ENCODE results near the gene LRR1. TPM values are rescaled to one million over a fixed set of nuclear protein-coding genes. Genes with fewer than 3 reads are reported as not detected.
"Not testable (repeated sequence)": the region's sequence is repeated elsewhere in the genome, so short reads cannot be mapped to it uniquely, and the experiment has no call there.

The LRR1 gene
- total RNA-seq, 4 donors from 2014 or later, result 5.2 to 8.9 (median 6.9) TPM

DNA sequence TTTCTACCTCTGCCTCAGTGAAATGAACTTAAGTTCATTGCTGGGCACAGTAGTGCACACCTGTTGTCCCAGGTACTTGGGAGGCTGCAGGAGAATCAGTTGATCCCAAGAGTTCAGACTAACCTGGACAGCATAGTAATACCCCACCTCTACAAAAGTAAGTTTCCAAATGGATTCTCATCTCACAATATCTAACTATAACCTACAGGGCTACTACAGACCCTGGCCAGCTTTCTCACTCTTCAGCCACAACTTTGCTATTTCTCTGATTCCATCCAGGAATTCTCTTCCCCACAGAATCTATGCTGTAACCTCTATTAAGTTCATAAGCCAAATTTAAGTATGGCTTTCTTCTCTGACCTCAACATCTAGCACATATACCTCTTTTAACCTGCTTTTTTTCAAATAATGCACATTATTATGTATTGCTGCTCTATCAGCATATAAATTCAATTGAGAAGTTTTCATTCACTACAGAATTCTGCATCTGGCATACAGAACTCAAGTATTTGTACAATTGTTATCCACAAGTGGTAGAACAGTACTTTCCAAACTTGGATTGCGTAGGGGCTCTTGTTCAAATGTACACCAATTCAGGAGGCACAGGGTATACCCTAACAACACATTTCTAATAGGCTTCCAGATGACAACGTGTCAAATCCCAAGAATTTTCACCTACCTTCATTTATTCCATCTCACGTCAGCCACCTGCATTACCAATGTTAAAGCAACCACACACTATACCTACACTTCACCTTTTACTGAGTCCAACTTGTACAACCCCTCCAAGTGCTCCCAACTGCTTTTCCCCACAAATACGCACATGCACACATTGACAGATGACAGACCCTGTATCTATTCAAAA, 16.4 kb upstream of the LRR1 start:
- Histone ChIP-seq H3K9me3 (no peaks in the 10 kb centered on the region), H3K36me3 (peaks cover 8 to 21% of the 10 kb centered on the region in 2 donors), H3K4me1 (peaks cover 13 to 15% of the 10 kb centered on the region in 2 donors), H3K4me3 (replicated peaks in 1 of 3) (no peak overlapping the region), H3K27me3 (no peaks in the 10 kb centered on the region), H3K27ac (no peak overlapping the region)
- 95 to 98% methylated on average over 4 of the region's 4 CpGs for WGBS, 2 donors
- TF ChIP-seq, protein P1, sequence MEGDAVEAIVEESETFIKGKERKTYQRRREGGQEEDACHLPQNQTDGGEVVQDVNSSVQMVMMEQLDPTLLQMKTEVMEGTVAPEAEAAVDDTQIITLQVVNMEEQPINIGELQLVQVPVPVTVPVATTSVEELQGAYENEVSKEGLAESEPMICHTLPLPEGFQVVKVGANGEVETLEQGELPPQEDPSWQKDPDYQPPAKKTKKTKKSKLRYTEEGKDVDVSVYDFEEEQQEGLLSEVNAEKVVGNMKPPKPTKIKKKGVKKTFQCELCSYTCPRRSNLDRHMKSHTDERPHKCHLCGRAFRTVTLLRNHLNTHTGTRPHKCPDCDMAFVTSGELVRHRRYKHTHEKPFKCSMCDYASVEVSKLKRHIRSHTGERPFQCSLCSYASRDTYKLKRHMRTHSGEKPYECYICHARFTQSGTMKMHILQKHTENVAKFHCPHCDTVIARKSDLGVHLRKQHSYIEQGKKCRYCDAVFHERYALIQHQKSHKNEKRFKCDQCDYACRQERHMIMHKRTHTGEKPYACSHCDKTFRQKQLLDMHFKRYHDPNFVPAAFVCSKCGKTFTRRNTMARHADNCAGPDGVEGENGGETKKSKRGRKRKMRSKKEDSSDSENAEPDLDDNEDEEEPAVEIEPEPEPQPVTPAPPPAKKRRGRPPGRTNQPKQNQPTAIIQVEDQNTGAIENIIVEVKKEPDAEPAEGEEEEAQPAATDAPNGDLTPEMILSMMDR (IDR thresholded peaks at IDR 0.05), result no peak
- no peak for TF ChIP-seq POLR2A (IDR thresholded peaks at IDR 0.05)
- intact Hi-C loops (cut with DNase I), result no loop called here
- DNase-seq, result no peak

DNA sequence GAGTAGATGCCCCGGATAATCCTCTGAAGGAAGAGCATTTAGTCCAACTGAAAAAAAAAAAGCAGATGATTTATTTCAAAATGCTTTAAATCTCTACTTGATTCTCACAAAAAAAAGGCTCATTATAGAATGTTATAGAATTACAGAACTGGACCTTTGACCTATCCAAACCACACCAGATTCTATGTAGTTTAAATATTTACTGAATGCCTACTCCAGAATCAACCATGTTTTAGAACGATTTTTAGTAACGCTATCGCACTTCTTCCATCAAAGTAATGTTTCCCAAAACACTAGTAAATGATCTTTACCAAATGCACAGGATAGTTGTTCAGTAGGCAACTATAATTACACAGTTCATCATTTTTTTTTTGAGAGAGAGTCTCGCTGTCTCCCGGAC, 15.1 kb upstream of the LRR1 start:
- H3K4me3 ChIP-seq (replicated peaks in 1 of 3), result no peak overlapping the region
- no peak for DNase-seq
- peaks cover 8 to 17% of the 10 kb centered on the region in 2 donors for H3K36me3 ChIP-seq
- 91 to 92% methylated on average over 6 of the region's 6 CpGs for WGBS, 2 donors
- H3K27ac ChIP-seq, result no peak overlapping the region
- intact Hi-C loops (cut with DNase I), result no loop called here
- no peaks in the 10 kb centered on the region for H3K9me3 ChIP-seq
- H3K4me1 ChIP-seq, result peaks cover 13 to 15% of the 10 kb centered on the region in 2 donors
- TF ChIP-seq, protein P1 (IDR thresholded peaks at IDR 0.05), result no peak
- TF ChIP-seq POLR2A (IDR thresholded peaks at IDR 0.05), result no peak
- no peaks in the 10 kb centered on the region for H3K27me3 ChIP-seq

DNA sequence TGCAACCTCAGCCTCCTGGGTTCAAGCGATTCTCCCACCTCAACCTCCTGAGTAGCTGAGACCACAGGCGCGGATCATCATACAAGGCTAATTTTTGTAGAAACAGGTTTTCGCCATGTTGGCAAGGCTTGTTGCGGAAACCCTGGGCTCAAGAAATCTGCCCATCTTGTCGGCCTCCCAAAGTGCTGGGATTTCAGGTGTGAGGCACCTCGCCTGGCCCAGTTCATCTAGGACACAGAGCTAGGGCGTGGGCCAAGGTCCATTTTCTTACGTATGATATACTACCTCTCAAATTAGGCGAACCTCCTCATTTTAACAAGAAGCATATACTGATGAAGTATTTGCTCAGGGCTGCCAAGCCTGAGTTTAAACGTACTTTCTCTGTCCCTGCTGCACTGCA, 14.7 kb upstream of the LRR1 start:
- peaks cover 8 to 17% of the 10 kb centered on the region in 2 donors for H3K36me3 ChIP-seq
- H3K4me3 ChIP-seq (replicated peaks in 1 of 3), result no peak overlapping the region
- H3K9me3 ChIP-seq, result no peaks in the 10 kb centered on the region
- H3K27me3 ChIP-seq, result no peaks in the 10 kb centered on the region
- WGBS, 2 donors, result 92 to 95% methylated on average over 11 of the region's 11 CpGs
- no peak overlapping the region for H3K27ac ChIP-seq
- H3K4me1 ChIP-seq, result peaks cover 13 to 15% of the 10 kb centered on the region in 2 donors
- intact Hi-C loops (cut with DNase I), result no loop called here
- DNase-seq, result no peak
- TF ChIP-seq POLR2A (IDR thresholded peaks at IDR 0.05), result no peak
- TF ChIP-seq, protein P1 (IDR thresholded peaks at IDR 0.05), result no peak

DNA sequence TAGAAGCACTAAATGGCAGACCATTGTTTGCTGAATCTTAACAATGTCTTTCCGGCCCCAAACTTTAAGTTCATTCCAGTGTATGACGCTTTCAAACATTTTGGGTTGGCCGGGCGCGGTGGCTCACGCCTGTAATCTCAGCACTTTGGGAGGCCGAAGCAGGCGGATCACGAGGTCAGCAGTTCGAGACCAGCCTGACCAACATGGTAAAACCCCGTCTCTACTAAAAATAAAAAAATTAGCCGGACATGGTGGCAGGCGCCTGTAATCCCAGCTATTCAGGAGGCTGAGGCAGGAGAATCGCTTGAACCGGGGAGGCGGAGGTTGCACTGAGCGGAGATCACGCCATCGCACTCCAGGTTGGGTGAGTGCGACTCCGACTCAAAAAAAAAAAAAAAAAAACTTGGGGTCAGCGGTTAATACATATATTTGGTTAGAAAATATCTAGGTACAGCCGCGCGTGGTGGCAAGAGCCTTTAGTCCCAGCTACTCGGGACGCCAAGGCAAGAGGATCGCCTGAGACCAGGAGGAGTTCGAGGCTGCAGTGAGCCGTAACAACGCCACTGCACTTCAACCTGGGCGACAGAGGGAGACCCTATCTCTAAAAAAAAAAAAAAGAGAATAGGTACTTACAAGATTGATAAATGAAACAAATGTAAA, 13.6 kb upstream of the LRR1 start:
- DNase-seq; H3K9me3 ChIP-seq; H3K27me3 ChIP-seq; intact Hi-C loops (cut with DNase I): not testable (repeated sequence)
- peak overlapping the region in 1 of 3 donors; percentile 94 for H3K27ac ChIP-seq
- peak overlapping the region; percentile 37 to 81 (median 76) for H3K4me3 ChIP-seq (replicated peaks in 1 of 3)
- peaks cover 8 to 17% of the 10 kb centered on the region in 2 donors for H3K36me3 ChIP-seq
- 14 to 17% methylated on average over 32 of the region's 32 CpGs for WGBS, 2 donors
- peaks cover 13 to 15% of the 10 kb centered on the region in 2 donors for H3K4me1 ChIP-seq

DNA sequence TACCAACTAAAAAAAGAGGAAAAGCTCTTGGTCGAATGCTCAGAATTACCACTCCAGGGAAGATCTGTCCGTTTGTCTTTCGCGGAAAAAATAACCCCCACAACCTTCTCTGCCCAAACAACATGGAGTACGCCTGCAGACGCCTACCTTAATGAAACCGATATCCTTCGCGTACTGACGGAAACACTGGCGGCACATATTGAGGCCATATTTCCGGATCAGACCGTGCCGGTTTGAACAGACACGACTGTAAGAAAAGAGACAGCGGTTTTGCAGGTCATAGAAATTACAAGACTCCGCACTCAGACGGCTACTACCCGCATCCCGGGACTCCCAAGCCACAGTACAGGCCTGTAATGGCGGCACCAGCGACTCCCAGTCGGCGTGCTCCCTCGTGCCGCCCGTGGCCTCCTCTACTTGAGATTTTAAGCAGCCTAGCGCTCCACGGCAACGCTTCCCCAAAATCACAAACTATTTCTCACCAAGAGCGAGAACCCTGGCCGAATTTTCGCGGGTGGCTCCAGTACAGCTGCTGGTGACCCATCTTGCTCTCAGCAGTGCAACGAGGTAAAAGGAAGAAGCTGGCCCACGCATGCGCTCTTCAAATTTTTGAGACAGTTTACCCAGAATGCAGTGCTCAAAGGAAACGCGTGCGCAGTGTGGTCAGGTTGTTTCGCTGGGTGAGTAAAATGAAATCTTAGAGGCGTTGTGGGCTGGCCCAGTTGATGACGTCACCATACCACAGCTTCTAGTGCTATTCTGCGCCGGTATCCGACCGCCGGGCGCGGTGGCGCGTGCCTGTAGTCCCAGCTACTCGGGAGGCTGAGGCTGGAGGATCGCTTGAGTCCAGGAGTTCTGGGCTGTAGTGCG, 12.7 kb upstream of the LRR1 start, which contains the start of gene RPS29:
TSS of gene RPS29 (minus strand) at position 578 of the 870 bp plus-strand sequence. CDS start at position 544, 34 bp downstream.
- Histone ChIP-seq H3K9me3 (no peaks in the 10 kb centered on the region), H3K36me3 (peaks cover 8 to 17% of the 10 kb centered on the region in 2 donors), H3K4me1 (peaks cover 13 to 15% of the 10 kb centered on the region in 2 donors), H3K27ac (peak within 1 kb of the TSS; percentile 71 to 94 (median 73)), H3K27me3 (no peaks in the 10 kb centered on the region), H3K4me3 (replicated peaks in 1 of 3) (peak within 1 kb of the TSS; percentile 37 to 81 (median 76))
- TF ChIP-seq, protein P1 (IDR thresholded peaks at IDR 0.05), result peak in 1 of 6 experiments; percentile 24
- peak in 1 of 2 donors; percentile 95 for TF ChIP-seq POLR2A (IDR thresholded peaks at IDR 0.05)
- peak; percentile 98 to 99 for DNase-seq
- 0 to 1% methylated on average over 29 to 42 of the region's 55 CpGs for WGBS, 2 donors
- intact Hi-C loops (cut with DNase I), result no loop called here

Data from thyroid gland (tissue), 4 donors.